Right kidney (tissue), 1 donor: ENCODE measurements around the gene REM2.
A peak's percentile ranks its signal among the peaks of the same experiment; 100 is the strongest.
"Not testable (repeated sequence)": the region's sequence is repeated elsewhere in the genome, so short reads cannot be mapped to it uniquely, and the experiment has no call there.

ENCODE experiments used
- DNase-seq: peaks from one replicate; pipeline ENCODE4 v3.0.0-alpha.2; 2016

Gene REM2

GRCh38 chr14:22897357-22897756, 14.3 kb downstream of the REM2 start:
- DNase-seq = no peak

- DNase-seq = no peak
Measured at GRCh38 chr14:22898302-22899090, 15.5 kb downstream of the REM2 start.

GRCh38 chr14:22900081-22900799, 17.2 kb downstream of the REM2 start:
- DNase-seq = peak; percentile 37

GRCh38 chr14:22901799-22902198, 18.8 kb downstream of the REM2 start:
- no peak for DNase-seq

- DNase-seq = no peak
Measured at GRCh38 chr14:22903742-22904087, 20.7 kb downstream of the REM2 start.

GRCh38 chr14:22905627-22906026, 22.6 kb downstream of the REM2 start:
- no peak for DNase-seq

GRCh38 chr14:22906073-22906472, 23.1 kb downstream of the REM2 start:
- no peak for DNase-seq

GRCh38 chr14:22907429-22907828, 24.4 kb downstream of the REM2 start:
- DNase-seq = no peak

- no peak for DNase-seq
Measured at GRCh38 chr14:22908601-22909000, 25.6 kb downstream of the REM2 start.

- no peak for DNase-seq
Measured at GRCh38 chr14:22910916-22911315, 27.9 kb downstream of the REM2 start.

- not testable (repeated sequence) for DNase-seq
Measured at GRCh38 chr14:22914836-22915235, 31.8 kb downstream of the REM2 start.

- no peak for DNase-seq
Measured at GRCh38 chr14:22915886-22916521, 33.0 kb downstream of the REM2 start.

- DNase-seq = peak; percentile 98
Measured at GRCh38 chr14:22918804-22919600, 36.0 kb downstream of the REM2 start, which contains the start of gene RBM23. Gene RBM23, minus strand, starts transcription at chr14:22919149.

- DNase-seq = no peak
Measured at GRCh38 chr14:22919601-22919921, 36.5 kb downstream of the REM2 start.

GRCh38 chr14:22920697-22921096, 37.7 kb downstream of the REM2 start:
- DNase-seq = no peak

- no peak for DNase-seq
Measured at GRCh38 chr14:22922294-22922693, 39.3 kb downstream of the REM2 start.

GRCh38 chr14:22923746-22924145, 40.7 kb downstream of the REM2 start:
- no peak for DNase-seq

GRCh38 chr14:22925513-22925912, 42.5 kb downstream of the REM2 start:
- no peak for DNase-seq

GRCh38 chr14:22926316-22926715, 43.3 kb downstream of the REM2 start:
- DNase-seq = no peak

- no peak for DNase-seq
Measured at GRCh38 chr14:22928237-22929103, 45.4 kb downstream of the REM2 start.

GRCh38 chr14:22929104-22929960, 46.3 kb downstream of the REM2 start, which contains the start of gene PRMT5:
Gene PRMT5, minus strand, starts transcription at chr14:22929376. Its CDS starts 15 bp downstream, at chr14:22929361.
- DNase-seq = peak; percentile 89
